K562 (cell line): Measurements from ENCODE around the gene IRX3. TPM values are rescaled to one million over a fixed set of nuclear protein-coding genes. Genes with fewer than 3 reads are reported as not detected.

Source experiments
- ATAC-seq: fragments of 200-7000 bp; cut with Tn5 transposase; 3 replicates; pipeline ENCODE4 v1.9.1; 2020; ENCODE audit warnings: moderate library complexity
- BruUV-seq: library from RNA; stranded (reverse); fragments of 400-500 nt; replicated peaks from 2 replicates; lab custom pipeline; 2021; lab: Mats Ljungman, UMichigan
- CTCF ChIA-PET: fragments of 300-600 bp; formaldehyde crosslinking; extraction: SDS; loops from one replicate; lab custom pipeline; 2021; ENCODE audit warnings: low intra/inter-chr PET ratio; lab: Yijun Ruan, JAX
- POLR2A ChIA-PET: fragments of 300-600, 350-650 bp; sonication (Branson Sonifier 250); formaldehyde crosslinking; extraction: SDS; loops from one replicate; lab custom pipeline; 2021; ENCODE audit warnings: antibody characterized with exemption, inconsistent platforms; lab: Yijun Ruan, JAX
- DNase-seq, 4 experiments: peaks; one replicate each; pipeline versions ENCODE4 v3.0.0 to v3.0.0-alpha.2; 2011 to 2018; ENCODE audit warnings: low spot score in 3 of 4, mixed read lengths in 3 of 4; ENCODE audit errors: extremely low read depth in 1 of 4
- FAIRE-seq: peaks from 2 replicates; lab custom pipeline; 2011; peaks lifted over from hg19 to GRCh38; lab: Jason Lieb, UNC
- H2AFZ ChIP-seq: 2 replicates; pipeline ENCODE4 v1.6.0; 2011; ENCODE audit warnings: low read depth, low read length, control low read depth, inconsistent platforms
- H3K27ac ChIP-seq: fragments of 200-600 bp; 3 replicates; pipeline ENCODE4 v1.8.0; 2011; ENCODE audit warnings: low read depth, mild to moderate bottlenecking, control low read depth, inconsistent platforms, low read length, moderate library complexity, mixed read lengths; ENCODE audit errors: extremely low read depth
- H3K27me3 ChIP-seq, 2 experiments: fragments of 300-600 bp in 1 of 2; 2 replicates in 1 of 2; 3 replicates in 1 of 2; pipeline versions ENCODE4 v1.6.0 to v1.8.0; 2011; ENCODE audit warnings: inconsistent platforms in 2 of 2, low read length in 2 of 2, mild to moderate bottlenecking in 1 of 2, mixed read lengths in 1 of 2, moderate library complexity in 1 of 2; ENCODE audit not compliant: control insufficient read depth in 2 of 2, insufficient read depth in 2 of 2
- H3K36me3 ChIP-seq: fragments of 300-600 bp; 3 replicates; pipeline ENCODE4 v1.8.0; 2011; ENCODE audit warnings: mild to moderate bottlenecking, low read length, inconsistent platforms; ENCODE audit not compliant: control insufficient read depth, insufficient read depth
- H3K4me1 ChIP-seq, 2 experiments: fragments of 200-600 bp in 1 of 2; replicated peaks in 1 of 2; 2 replicates in 1 of 2; 3 replicates in 1 of 2; pipeline versions ENCODE4 v1.5.1 to v1.8.0; 2011; ENCODE audit warnings: inconsistent platforms in 2 of 2, low read length in 2 of 2, mild to moderate bottlenecking in 1 of 2, mixed read lengths in 1 of 2, moderate library complexity in 1 of 2; ENCODE audit not compliant: control insufficient read depth in 2 of 2, insufficient read depth in 2 of 2
- H3K4me2 ChIP-seq: 2 replicates; pipeline ENCODE4 v1.6.1; 2011; ENCODE audit warnings: low read length, control low read depth, inconsistent platforms, mixed read lengths; ENCODE audit not compliant: insufficient read depth
- H3K4me3 ChIP-seq: fragments of 200-600 bp; sonication (generic), shearing (Covaris generic); 2 replicates; pipeline ENCODE4 v1.5.1; 2016; ENCODE audit warnings: control low read depth, inconsistent platforms
- H3K79me2 ChIP-seq: fragments of 200-600 bp; 3 replicates; pipeline ENCODE4 v1.8.0; 2011; ENCODE audit warnings: low read length, inconsistent platforms; ENCODE audit not compliant: control insufficient read depth, insufficient read depth
- H3K9ac ChIP-seq, 2 experiments: 2 replicates each; pipeline versions ENCODE4 v1.6.0 to v1.6.1; 2011; ENCODE audit warnings: low read depth in 2 of 2, low read length in 2 of 2, control low read depth in 1 of 2, inconsistent platforms in 1 of 2, mild to moderate bottlenecking in 1 of 2, mixed read lengths in 1 of 2; ENCODE audit not compliant: insufficient read depth in 1 of 2
- H3K9me1 ChIP-seq: one replicate; pipeline ENCODE4 v1.6.0; 2011; ENCODE audit warnings: inconsistent platforms, mild to moderate bottlenecking, low read length, moderate library complexity; ENCODE audit not compliant: control insufficient read depth, insufficient read depth
- H3K9me3 ChIP-seq: replicated peaks from 2 replicates; pipeline ENCODE4 v1.5.1; 2011; ENCODE audit warnings: low read depth, low read length, inconsistent platforms; ENCODE audit not compliant: control insufficient read depth, insufficient read depth
- H4K20me1 ChIP-seq: replicated peaks from 2 replicates; pipeline ENCODE4 v1.6.1; 2011; ENCODE audit warnings: low read length, inconsistent platforms, mixed read lengths; ENCODE audit not compliant: control insufficient read depth, insufficient read depth
- CBFA2T2 ChIP-seq: fragments of 450-650 bp; conservative IDR thresholded peaks from 2 replicates; pipeline ENCODE4 v1.6.1; 2017; ENCODE audit warnings: mild to moderate bottlenecking
- HCFC1 ChIP-seq: IDR thresholded peaks from 2 replicates; pipeline ENCODE4 v1.6.1; 2012; ENCODE audit warnings: low read depth, low read length, improper control_type of control experiment
- JUN ChIP-seq, 2 experiments: sonication (generic) in 1 of 2; formaldehyde crosslinking in 1 of 2; IDR thresholded peaks; 2 replicates each; pipeline versions ENCODE4 v1.6.1 to v1.8.0; 2012 to 2022; ENCODE audit warnings: borderline replicate concordance in 2 of 2, mild to moderate bottlenecking in 2 of 2, improper control_type of control experiment in 1 of 2, low read depth in 1 of 2, low read length in 1 of 2, missing genetic modification reagents in 1 of 2
- NFYB ChIP-seq: IDR thresholded peaks from 2 replicates; pipeline ENCODE4 v1.6.1; 2011; ENCODE audit warnings: mild to moderate bottlenecking, moderate library complexity; ENCODE audit not compliant: insufficient read length; ENCODE audit errors: extremely low read depth
- RAD51 ChIP-seq: fragments of 450-650 bp; IDR thresholded peaks from 2 replicates; pipeline ENCODE4 v1.7.1; 2016; ENCODE audit warnings: low read depth, mild to moderate bottlenecking, borderline replicate concordance
- SIX5 ChIP-seq, 2 experiments: IDR thresholded peaks; 2 replicates each; pipeline ENCODE4 v1.6.1; 2011; ENCODE audit warnings: low read length in 2 of 2, borderline replicate concordance in 1 of 2, low read depth in 1 of 2, mild to moderate bottlenecking in 1 of 2, moderate library complexity in 1 of 2; ENCODE audit not compliant: insufficient read depth in 1 of 2
- ZC3H4 ChIP-seq: sonication (generic); formaldehyde crosslinking; IDR thresholded peaks from 2 replicates; pipeline ENCODE4 v1.9.0; 2021; ENCODE audit warnings: missing genetic modification reagents, borderline replicate concordance
- ZNF143 ChIP-seq: sonication (generic); formaldehyde crosslinking; IDR thresholded peaks from 2 replicates; pipeline ENCODE4 v1.9.0; 2022; ENCODE audit warnings: mild to moderate bottlenecking, missing genetic modification reagents
- WGBS: fragments of 100-300 bp; shearing (Covaris generic); methylation state at CpG from one replicate; pipeline ENCODE4 v1.1.6; 2016; ENCODE audit warnings: low coverage, mixed read lengths; ENCODE audit not compliant: insufficient coverage; ENCODE audit errors: missing lambda C conversion rate; 5-methylcytosine and 5-hydroxymethylcytosine counted together
- in situ Hi-C: fragments of 300-500 bp; cut with MboI; formaldehyde crosslinking; loops from 4 replicates; pipeline ENCODE4 v1.15.0; 2018; ENCODE audit warnings: inconsistent platforms, mixed read lengths
- intact Hi-C: fragments of 100-400 bp; cut with micrococcal nuclease; formaldehyde crosslinking; loops from 2 replicates; pipeline ENCODE4 v1.14.2; 2022
- polyA plus RNA-seq, 8 experiments: library from polyadenylated mRNA; depleted of rRNA in 4 of 8; stranded (reverse) in 5 of 8; unstranded in 3 of 8; fragments of >200 nt; fragmentation: Nextera tagmentation in 2 of 8; fragmentation: Illumina TruSeq in 1 of 8; extraction: Ambion mirVana in 2 of 8; extraction: Trizol in 1 of 8; gene quantifications; 2 replicates each; pipeline versions ENCODE4 v1.2.1 to v1.2.3, GENCODE V29; 2011 to 2014; ENCODE audit warnings: inconsistent platforms in 1 of 8, missing spikeins in 1 of 8
- total RNA-seq, 7 experiments: library from RNA; depleted of rRNA in 6 of 7; stranded (reverse); fragments of >200 nt in 6 of 7; fragmentation: Illumina TruSeq in 2 of 7; extraction: Trizol in 2 of 7; gene quantifications; 2 replicates each; pipeline versions ENCODE4 v1.2.1 to v1.2.3, GENCODE V29; 2011 to 2021; ENCODE audit warnings: low replicate concordance in 1 of 7
- TF ChIP-seq, protein P1 (sequence below): fragments of 250-450 bp; sonication (Bioruptor Pico); IDR thresholded peaks from 2 replicates; pipeline ENCODE4 v1.8.0; 2022; ENCODE audit warnings: inconsistent platforms, mild to moderate bottlenecking, moderate library complexity, borderline replicate concordance
- TF ChIP-seq, protein P2 (sequence below): sonication (generic); formaldehyde crosslinking; IDR thresholded peaks from 2 replicates; pipeline ENCODE4 v1.5.0; 2020; ENCODE audit warnings: missing genetic modification reagents
- TF ChIP-seq, protein P3 (sequence below): sonication (generic); formaldehyde crosslinking; IDR thresholded peaks from 2 replicates; pipeline ENCODE4 v1.9.0; 2022; ENCODE audit warnings: mild to moderate bottlenecking, missing genetic modification reagents

IRX3 gene
- total and polyA plus RNA-seq, 9 of the 15 experiments (the other 6 are each of a cell fraction or from before 2014, with no cell fraction given), result not detected

DNA sequence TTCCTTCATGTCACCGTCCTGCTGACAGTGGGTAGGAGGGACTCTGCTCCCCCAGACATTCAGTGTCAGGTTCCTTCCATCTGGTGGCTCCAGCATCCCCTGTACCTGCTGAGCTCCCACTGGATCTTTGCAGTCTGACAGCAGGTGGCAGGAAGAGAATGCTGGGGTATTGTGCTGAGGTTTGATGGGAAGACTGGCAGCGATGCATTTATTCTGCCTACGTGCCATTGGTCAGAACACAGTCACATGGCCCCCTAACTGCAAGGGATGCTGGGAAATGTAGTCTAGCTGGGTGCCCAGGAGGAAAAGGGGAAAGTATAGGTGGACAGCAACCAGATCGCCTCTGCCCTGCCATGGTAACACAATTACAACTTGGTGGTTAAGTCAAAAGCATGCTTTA, 44.4 kb downstream of the IRX3 start:
- TF ChIP-seq CBFA2T2 (peak; percentile 23; the same call in 1 of the 2 replicates), SIX5 (IDR thresholded peaks at IDR 0.05; ENCODE audit: borderline replicate concordance in 1 of 2, insufficient read depth in 1 of 2, low read depth in 1 of 2, low read length in 2 of 2) (peak; percentile 58 to 59; a peak in 3 of 4 replicates), RAD51 (peak; percentile 84), NFYB (peak; percentile 43), ZC3H4 (CRISPR knock-in tag) (no peak), HCFC1 (peak; percentile 84), JUN (IDR thresholded peaks at IDR 0.05; ENCODE audit: borderline replicate concordance, low read depth, low read length) (no peak), JUN (CRISPR knock-in tag; IDR thresholded peaks at IDR 0.05; ENCODE audit: borderline replicate concordance) (no peak), ZNF143 (CRISPR knock-in tag) (peak; percentile 77)
- TF ChIP-seq, protein P1, sequence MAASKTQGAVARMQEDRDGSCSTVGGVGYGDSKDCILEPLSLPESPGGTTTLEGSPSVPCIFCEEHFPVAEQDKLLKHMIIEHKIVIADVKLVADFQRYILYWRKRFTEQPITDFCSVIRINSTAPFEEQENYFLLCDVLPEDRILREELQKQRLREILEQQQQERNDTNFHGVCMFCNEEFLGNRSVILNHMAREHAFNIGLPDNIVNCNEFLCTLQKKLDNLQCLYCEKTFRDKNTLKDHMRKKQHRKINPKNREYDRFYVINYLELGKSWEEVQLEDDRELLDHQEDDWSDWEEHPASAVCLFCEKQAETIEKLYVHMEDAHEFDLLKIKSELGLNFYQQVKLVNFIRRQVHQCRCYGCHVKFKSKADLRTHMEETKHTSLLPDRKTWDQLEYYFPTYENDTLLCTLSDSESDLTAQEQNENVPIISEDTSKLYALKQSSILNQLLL, result no peak
- TF ChIP-seq, protein P2, sequence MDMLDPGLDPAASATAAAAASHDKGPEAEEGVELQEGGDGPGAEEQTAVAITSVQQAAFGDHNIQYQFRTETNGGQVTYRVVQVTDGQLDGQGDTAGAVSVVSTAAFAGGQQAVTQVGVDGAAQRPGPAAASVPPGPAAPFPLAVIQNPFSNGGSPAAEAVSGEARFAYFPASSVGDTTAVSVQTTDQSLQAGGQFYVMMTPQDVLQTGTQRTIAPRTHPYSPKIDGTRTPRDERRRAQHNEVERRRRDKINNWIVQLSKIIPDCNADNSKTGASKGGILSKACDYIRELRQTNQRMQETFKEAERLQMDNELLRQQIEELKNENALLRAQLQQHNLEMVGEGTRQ (CRISPR knock-in tag), result peak; percentile 95
- TF ChIP-seq, protein P3, sequence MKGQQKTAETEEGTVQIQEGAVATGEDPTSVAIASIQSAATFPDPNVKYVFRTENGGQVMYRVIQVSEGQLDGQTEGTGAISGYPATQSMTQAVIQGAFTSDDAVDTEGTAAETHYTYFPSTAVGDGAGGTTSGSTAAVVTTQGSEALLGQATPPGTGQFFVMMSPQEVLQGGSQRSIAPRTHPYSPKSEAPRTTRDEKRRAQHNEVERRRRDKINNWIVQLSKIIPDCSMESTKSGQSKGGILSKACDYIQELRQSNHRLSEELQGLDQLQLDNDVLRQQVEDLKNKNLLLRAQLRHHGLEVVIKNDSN, result peak; percentile 90
- in situ Hi-C loops, result no loop called here
- Histone ChIP-seq H3K79me2 (no peaks in the 10 kb centered on the region), H4K20me1 (no peaks in the 10 kb centered on the region), H3K27ac (no peak overlapping the region), H3K4me2 (no peak overlapping the region), H3K9me1 (no peaks in the 10 kb centered on the region), H3K9ac (no peak overlapping the region), H3K9me3 (no peaks in the 10 kb centered on the region), H3K4me1 (no peaks in the 10 kb centered on the region), H3K27me3 (peaks cover 0 to 7% of the 10 kb centered on the region in 2 experiments; a peak in 1 of 5 replicates), H3K36me3 (no peaks in the 10 kb centered on the region), H2AFZ (no peak overlapping the region), H3K4me3 (no peak overlapping the region)
- DNase-seq, result peak; percentile 16 to 53 (median 52)
- WGBS, result 0% methylated on average over 4 of the region's 4 CpGs
- no TSS peak for BruUV-seq
- intact Hi-C loops, result no loop called here
- ATAC-seq, result peak; percentile 84
- FAIRE-seq, result peak; percentile 55
- POLR2A ChIA-PET, result interaction anchor here (0.8 to 1.7 kb wide), 2 partner anchors 10 to 14 kb away, joined by 3 to 5 read pairs; no protein-coding TSS in a partner anchor
- CTCF ChIA-PET, result no interaction called here
